ENCODE data around the gene ITIH5. TPM values are rescaled to one million over a fixed set of nuclear protein-coding genes. Genes with fewer than 3 reads are reported as not detected.

The ITIH5 gene
- total and polyA plus RNA-seq, 2 experiments from 2014 or later = 22.3 to 22.8 TPM

DNA sequence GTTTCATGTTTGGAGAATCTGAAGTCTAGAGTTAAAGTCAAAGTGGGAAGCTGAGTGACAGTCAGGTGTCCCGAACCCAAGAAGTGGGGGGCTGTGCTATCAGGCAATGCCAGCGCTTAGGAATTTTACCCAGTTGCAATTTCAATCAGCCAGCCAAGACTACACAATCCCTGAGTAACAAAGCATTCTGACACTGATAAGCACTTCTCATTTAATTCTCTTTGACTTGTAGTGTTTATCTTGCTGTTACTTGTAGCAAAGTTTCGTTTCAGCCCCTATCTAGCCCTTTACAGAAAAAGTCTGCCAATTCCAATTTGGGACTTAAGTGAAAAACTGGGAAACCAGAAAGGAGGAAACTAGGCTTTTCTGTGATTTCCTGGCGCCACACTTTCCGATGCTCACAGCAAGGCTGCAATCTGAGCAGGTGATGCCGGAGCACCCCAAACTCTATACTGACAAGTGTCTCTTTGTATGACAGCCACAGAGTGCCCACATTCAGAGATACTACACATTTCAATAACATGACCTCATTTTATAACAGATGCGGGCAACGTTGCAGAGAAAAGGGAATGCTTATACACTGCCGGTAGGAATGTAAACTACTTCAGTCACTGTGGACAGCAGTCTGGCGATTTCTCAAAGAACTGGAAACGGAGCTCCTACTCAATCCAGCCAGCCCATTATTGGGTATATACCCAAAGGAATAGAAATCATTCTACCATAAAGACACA, 61.0 kb downstream of the ITIH5 start:
- Histone ChIP-seq H3K79me2 (no peaks in the 10 kb centered on the region), H3K27ac (peak overlapping the region; percentile 51), H2AFZ (no peak overlapping the region), H3K4me1 (ENCODE audit: insufficient read depth) (peaks cover 5% of the 10 kb centered on the region), H4K20me1 (ENCODE audit: insufficient read depth, poor library complexity, severe bottlenecking) (no peaks in the 10 kb centered on the region), H3K36me3 (replicated peaks; ENCODE audit: insufficient read depth, low read depth) (no peaks in the 10 kb centered on the region), H3K9me2 (replicated peaks; ENCODE audit: insufficient read depth) (no peaks in the 10 kb centered on the region), H3K9me3 (ENCODE audit: low read depth) (no peaks in the 10 kb centered on the region), H3K4me3 (no peak overlapping the region), H3K4me2 (no peak overlapping the region), H3K27me3 (no peaks in the 10 kb centered on the region)
- 53% methylated on average over 11 of the region's 11 CpGs for WGBS (ENCODE audit: low lambda C conversion rate, missing lambda C conversion rate)
- peak; percentile 24 for DNase-seq (ENCODE audit: low spot score)
- TF ChIP-seq EZH2 (IDR thresholded peaks at IDR 0.05; ENCODE audit: borderline replicate concordance) = no peak
- TF ChIP-seq, protein P1, sequence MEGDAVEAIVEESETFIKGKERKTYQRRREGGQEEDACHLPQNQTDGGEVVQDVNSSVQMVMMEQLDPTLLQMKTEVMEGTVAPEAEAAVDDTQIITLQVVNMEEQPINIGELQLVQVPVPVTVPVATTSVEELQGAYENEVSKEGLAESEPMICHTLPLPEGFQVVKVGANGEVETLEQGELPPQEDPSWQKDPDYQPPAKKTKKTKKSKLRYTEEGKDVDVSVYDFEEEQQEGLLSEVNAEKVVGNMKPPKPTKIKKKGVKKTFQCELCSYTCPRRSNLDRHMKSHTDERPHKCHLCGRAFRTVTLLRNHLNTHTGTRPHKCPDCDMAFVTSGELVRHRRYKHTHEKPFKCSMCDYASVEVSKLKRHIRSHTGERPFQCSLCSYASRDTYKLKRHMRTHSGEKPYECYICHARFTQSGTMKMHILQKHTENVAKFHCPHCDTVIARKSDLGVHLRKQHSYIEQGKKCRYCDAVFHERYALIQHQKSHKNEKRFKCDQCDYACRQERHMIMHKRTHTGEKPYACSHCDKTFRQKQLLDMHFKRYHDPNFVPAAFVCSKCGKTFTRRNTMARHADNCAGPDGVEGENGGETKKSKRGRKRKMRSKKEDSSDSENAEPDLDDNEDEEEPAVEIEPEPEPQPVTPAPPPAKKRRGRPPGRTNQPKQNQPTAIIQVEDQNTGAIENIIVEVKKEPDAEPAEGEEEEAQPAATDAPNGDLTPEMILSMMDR (IDR thresholded peaks at IDR 0.05; ENCODE audit: poor library complexity) = peak; percentile 23
- no peak for TF ChIP-seq EZH2phosphoT487 (IDR thresholded peaks at IDR 0.05; ENCODE audit: low read depth, severe bottlenecking, unreplicated experiment)

DNA sequence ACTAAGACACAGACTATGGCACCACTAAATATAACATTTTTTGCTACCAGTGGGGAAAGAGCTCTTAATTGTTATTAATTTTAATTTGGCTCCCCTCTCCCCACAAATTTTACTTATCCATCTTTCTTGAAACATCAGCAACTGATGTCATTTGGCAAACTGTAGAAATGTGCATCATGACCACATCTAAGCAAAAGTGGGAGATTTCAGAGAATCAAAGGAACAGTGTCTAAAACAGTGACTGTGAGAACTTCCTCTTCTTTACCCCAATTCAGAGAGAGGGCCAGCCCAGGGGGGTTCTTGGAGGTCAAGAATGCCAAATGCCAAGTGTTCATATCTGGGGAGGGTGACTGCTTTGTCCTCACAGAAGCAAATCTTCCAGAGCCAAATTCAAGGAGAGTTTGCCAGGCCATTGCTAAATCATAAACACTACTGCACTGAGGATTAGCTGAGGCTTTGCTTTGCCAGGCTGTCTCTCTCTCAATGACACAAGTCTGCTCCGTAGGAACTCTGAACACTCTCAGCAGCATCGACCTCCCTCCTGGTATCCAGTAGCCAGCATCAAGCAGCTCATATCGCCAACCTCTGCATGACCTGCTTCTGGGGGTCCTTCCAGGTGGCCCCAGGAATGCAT, 65.6 kb downstream of the ITIH5 start:
- no peak for TF ChIP-seq EZH2phosphoT487 (IDR thresholded peaks at IDR 0.05; ENCODE audit: low read depth, severe bottlenecking, unreplicated experiment)
- TF ChIP-seq, protein P1 (IDR thresholded peaks at IDR 0.05; ENCODE audit: poor library complexity) = no peak
- TF ChIP-seq EZH2 (IDR thresholded peaks at IDR 0.05; ENCODE audit: borderline replicate concordance) = no peak
- 75% methylated on average over 3 of the region's 3 CpGs for WGBS (ENCODE audit: low lambda C conversion rate, missing lambda C conversion rate)

DNA sequence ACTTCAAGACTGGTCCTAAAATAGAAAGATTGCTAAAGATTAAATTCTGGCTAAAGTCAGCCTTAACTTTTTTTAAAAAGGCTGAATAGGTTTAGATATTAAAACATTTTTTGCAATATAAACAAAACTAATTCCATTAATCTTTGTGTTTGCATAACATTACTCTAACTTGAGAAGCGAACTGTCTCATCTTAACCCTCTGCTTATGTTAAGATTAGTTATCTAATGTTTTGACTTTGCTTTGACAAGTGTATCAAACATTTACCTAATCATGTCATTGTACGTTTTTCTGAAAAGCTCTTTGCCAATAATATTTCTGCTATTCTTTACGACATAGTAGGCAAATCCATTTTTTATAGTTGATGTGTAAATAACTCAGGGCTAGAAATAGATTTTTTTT, 68.0 kb downstream of the ITIH5 start:
- no peak overlapping the region for H3K4me3 ChIP-seq
- no peak for DNase-seq (ENCODE audit: low spot score)
- TF ChIP-seq EZH2 (IDR thresholded peaks at IDR 0.05; ENCODE audit: borderline replicate concordance) = no peak
- TF ChIP-seq, protein P1 (IDR thresholded peaks at IDR 0.05; ENCODE audit: poor library complexity) = no peak
- no peak for TF ChIP-seq EZH2phosphoT487 (IDR thresholded peaks at IDR 0.05; ENCODE audit: low read depth, severe bottlenecking, unreplicated experiment)
- H3K79me2 ChIP-seq = no peaks in the 10 kb centered on the region
- H3K4me1 ChIP-seq (ENCODE audit: insufficient read depth) = peaks cover 3% of the 10 kb centered on the region
- H3K27me3 ChIP-seq = no peaks in the 10 kb centered on the region
- no peak overlapping the region for H3K4me2 ChIP-seq
- no peak overlapping the region for H3K27ac ChIP-seq
- no peak overlapping the region for H2AFZ ChIP-seq
- H4K20me1 ChIP-seq (ENCODE audit: insufficient read depth, poor library complexity, severe bottlenecking) = no peaks in the 10 kb centered on the region
- H3K9me3 ChIP-seq (ENCODE audit: low read depth) = no peaks in the 10 kb centered on the region
- 30% methylated on average over 3 of the region's 3 CpGs for WGBS (ENCODE audit: low lambda C conversion rate, missing lambda C conversion rate)
- no peaks in the 10 kb centered on the region for H3K36me3 ChIP-seq (replicated peaks; ENCODE audit: insufficient read depth, low read depth)
- no peaks in the 10 kb centered on the region for H3K9me2 ChIP-seq (replicated peaks; ENCODE audit: insufficient read depth)

More for the DNA sequence above, 65.6 kb downstream of the ITIH5 start:
- Histone ChIP-seq H3K79me2 (no peaks in the 10 kb centered on the region), H2AFZ (no peak overlapping the region), H3K27me3 (no peaks in the 10 kb centered on the region), H3K4me2 (no peak overlapping the region), H4K20me1 (ENCODE audit: insufficient read depth, poor library complexity, severe bottlenecking) (no peaks in the 10 kb centered on the region), H3K4me3 (no peak overlapping the region), H3K36me3 (replicated peaks; ENCODE audit: insufficient read depth, low read depth) (no peaks in the 10 kb centered on the region), H3K9me2 (replicated peaks; ENCODE audit: insufficient read depth) (no peaks in the 10 kb centered on the region), H3K4me1 (ENCODE audit: insufficient read depth) (peaks cover 3% of the 10 kb centered on the region), H3K27ac (no peak overlapping the region), H3K9me3 (ENCODE audit: low read depth) (no peaks in the 10 kb centered on the region)
- DNase-seq (ENCODE audit: low spot score) = no peak
